Pons (tissue), 1 donor: ENCODE measurements around the gene ZC3H7A.
A peak's percentile ranks its signal among the peaks of the same experiment; 100 is the strongest.
"Not testable (repeated sequence)": the region's sequence is repeated elsewhere in the genome, so short reads cannot be mapped to it uniquely, and the experiment has no call there.

Source experiments
- DNase-seq: peaks from one replicate; pipeline ENCODE4 v3.0.0-alpha.2; 2016; ENCODE audit warnings: low spot score

ZC3H7A gene

GRCh38 chr16:11799509-11800381 is 2.7 kb upstream of the ZC3H7A start:
- no peak for DNase-seq

- no peak for DNase-seq
These were observed 1.9 kb upstream of the ZC3H7A start for GRCh38 chr16:11799017-11799381.

- no peak for DNase-seq
These were observed 870 bp upstream of the ZC3H7A start for GRCh38 chr16:11797957-11798299.

GRCh38 chr16:11796227-11797165 is 562 bp downstream of the ZC3H7A start:
- peak; percentile 28 for DNase-seq

- DNase-seq = no peak
These were observed 1.2 kb downstream of the ZC3H7A start for GRCh38 chr16:11795887-11796226.

GRCh38 chr16:11794996-11795886 is 1.8 kb downstream of the ZC3H7A start:
- no peak for DNase-seq

GRCh38 chr16:11794447-11794846 is 2.6 kb downstream of the ZC3H7A start:
- no peak for DNase-seq

- no peak for DNase-seq
These were observed 3.2 kb downstream of the ZC3H7A start for GRCh38 chr16:11793840-11794239.

GRCh38 chr16:11792410-11793241 is 4.4 kb downstream of the ZC3H7A start:
- DNase-seq = no peak

GRCh38 chr16:11791144-11791828 is 5.8 kb downstream of the ZC3H7A start:
- DNase-seq = no peak

- no peak for DNase-seq
These were observed 8.1 kb downstream of the ZC3H7A start for GRCh38 chr16:11788914-11789313.

- not testable (repeated sequence) for DNase-seq
These were observed 12.0 kb downstream of the ZC3H7A start for GRCh38 chr16:11784980-11785599.

- DNase-seq = not testable (repeated sequence)
These were observed 12.7 kb downstream of the ZC3H7A start for GRCh38 chr16:11784381-11784780.

GRCh38 chr16:11784038-11784369 is 13.1 kb downstream of the ZC3H7A start:
- no peak for DNase-seq

GRCh38 chr16:11783319-11784037 is 13.6 kb downstream of the ZC3H7A start:
- DNase-seq = peak; percentile 25

GRCh38 chr16:11781773-11782172 is 15.3 kb downstream of the ZC3H7A start:
- DNase-seq = peak; percentile 93

- no peak for DNase-seq
These were observed 15.9 kb downstream of the ZC3H7A start for GRCh38 chr16:11780991-11781680.

- DNase-seq = no peak
These were observed 18.0 kb downstream of the ZC3H7A start for GRCh38 chr16:11779074-11779473.

GRCh38 chr16:11774065-11774626 is 22.9 kb downstream of the ZC3H7A start:
- DNase-seq = no peak
